H1 (cell line): Measurements from ENCODE around the gene CPHXL. TPM values are rescaled to one million over a fixed set of nuclear protein-coding genes. Genes with fewer than 3 reads are reported as not detected.

Experiments
- NANOG ChIP-seq: IDR thresholded peaks from 2 replicates; pipeline ENCODE4 v1.6.1; 2011; ENCODE audit warnings: low read length, low read depth, mild to moderate bottlenecking, inconsistent platforms; ENCODE audit not compliant: insufficient read depth, poor library complexity, severe bottlenecking
- RNF2 ChIP-seq: fragments of 200-900, 300-1000 bp; sonication (generic); IDR thresholded peaks from 2 replicates; pipeline ENCODE4 v1.7.1; 2016; ENCODE audit warnings: borderline replicate concordance, low read depth, mild to moderate bottlenecking, antibody characterized with exemption, low read length; ENCODE audit not compliant: poor library complexity, severe bottlenecking; ENCODE audit errors: missing control alignments
- TBP ChIP-seq: IDR thresholded peaks from 2 replicates; pipeline ENCODE4 v1.6.1; 2011; ENCODE audit warnings: low read depth, low read length, improper control_type of control experiment
- polyA plus RNA-seq, 7 experiments: library from polyadenylated mRNA; depleted of rRNA in 3 of 7; stranded (reverse) in 5 of 7; unstranded in 2 of 7; fragments of >200 nt in 5 of 7; fragments of 200-250 nt in 2 of 7; gene quantifications; 1 replicate in 5 of 7; 2 replicates in 1 of 7; 4 replicates in 1 of 7; pipeline versions ENCODE4 v1.2.1 to v1.2.3, GENCODE V29; 2011 to 2013; ENCODE audit warnings: missing spikeins in 2 of 7, mixed read lengths in 2 of 7
- total RNA-seq: library from RNA; stranded (reverse); fragmentation: NEBNext Ultra II Directional; extraction: Animal tissue kit (Norgen Biotek cat#: 25700); gene quantifications from 2 replicates; pipeline ENCODE4 v1.2.1, GENCODE V29; 2021

The CPHXL gene
- total and polyA plus RNA-seq, 2 of the 8 experiments (the other 6 are each of a cell fraction or from before 2014, with no cell fraction given), result not detected

DNA sequence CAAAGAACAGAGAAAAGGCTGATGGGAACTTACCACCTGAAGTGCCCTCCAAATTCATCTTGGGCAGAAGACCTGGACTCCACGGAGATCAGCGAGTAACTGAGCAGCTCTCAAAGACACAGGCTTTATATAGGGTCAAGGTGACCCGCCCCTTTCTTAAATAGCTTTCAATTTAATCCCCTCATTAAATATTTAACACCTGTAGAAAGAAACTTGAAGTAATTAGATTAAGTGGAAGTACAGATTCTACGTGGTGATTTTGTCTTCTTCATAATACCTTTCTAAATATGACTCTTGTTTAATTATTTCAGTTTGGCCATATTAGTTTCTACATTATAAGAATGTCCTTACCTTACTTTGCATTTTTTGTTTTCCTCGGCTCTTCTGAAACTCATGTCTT is 24.9 kb downstream of the CPHXL start, which contains the start of gene DUXB (continued):
- TF ChIP-seq NANOG (no peak), RNF2 (no peak), TBP (no peak)
